OCI-LY1 (cell line): ENCODE results near the gene PCDH15.

ENCODE experiments used
- H2AFZ ChIP-seq: fragments of 200-600 bp; sonication (generic), shearing (Covaris generic); 2 replicates; pipeline ENCODE4 v1.6.0; 2014; ENCODE audit warnings: antibody characterized with exemption, mild to moderate bottlenecking, low read length
- H3F3A ChIP-seq: fragments of 200-600 bp; sonication (generic), shearing (Covaris generic); 2 replicates; pipeline ENCODE4 v1.6.0; 2014; ENCODE audit warnings: mild to moderate bottlenecking, antibody characterized with exemption, low read length, moderate library complexity; ENCODE audit not compliant: insufficient read depth
- H3K27ac ChIP-seq: fragments of 200-600 bp; sonication (generic); 2 replicates; pipeline ENCODE4 v1.5.1; 2014; ENCODE audit warnings: low read length, mixed run types, mild to moderate bottlenecking, low read depth; ENCODE audit not compliant: poor library complexity, severe bottlenecking
- H3K27me3 ChIP-seq: fragments of 200-600 bp; sonication (generic); 2 replicates; pipeline ENCODE4 v1.6.0; 2014; ENCODE audit warnings: antibody characterized with exemption, mild to moderate bottlenecking, low read length, moderate library complexity; ENCODE audit not compliant: insufficient read depth
- H3K36me3 ChIP-seq: fragments of 200-600 bp; sonication (generic); 2 replicates; pipeline ENCODE4 v1.6.1; 2014; ENCODE audit warnings: mild to moderate bottlenecking, antibody characterized with exemption, low read length, moderate library complexity, mixed read lengths; ENCODE audit not compliant: insufficient read depth
- H3K4me1 ChIP-seq: fragments of 200-600 bp; sonication (generic); 2 replicates; pipeline ENCODE4 v1.5.1; 2014; ENCODE audit warnings: mild to moderate bottlenecking, low read length, moderate library complexity; ENCODE audit not compliant: insufficient read depth, severe bottlenecking
- H3K4me2 ChIP-seq: fragments of 200-600 bp; sonication (generic), shearing (Covaris generic); 2 replicates; pipeline ENCODE4 v1.6.1; 2014; ENCODE audit warnings: low read length
- H3K4me3 ChIP-seq: fragments of 200-600 bp; sonication (generic); 2 replicates; pipeline ENCODE4 v1.5.1; 2014; ENCODE audit warnings: low read length, low read depth, mild to moderate bottlenecking, mixed read lengths; ENCODE audit not compliant: poor library complexity, severe bottlenecking
- H3K79me2 ChIP-seq: fragments of 200-600 bp; shearing (Covaris generic); 2 replicates; pipeline ENCODE4 v1.6.1; 2016; ENCODE audit warnings: mixed run types, low read length, mixed read lengths; ENCODE audit not compliant: insufficient read depth
- H3K9ac ChIP-seq: fragments of 200-600 bp; sonication (generic), shearing (Covaris generic); 2 replicates; pipeline ENCODE4 v1.6.1; 2014; ENCODE audit warnings: mild to moderate bottlenecking, low read length, mixed read lengths
- H3K9me2 ChIP-seq: fragments of 200-600 bp; sonication (generic), shearing (Covaris generic); 2 replicates; pipeline ENCODE4 v1.6.1; 2014; ENCODE audit warnings: low read depth, mild to moderate bottlenecking, low read length, mixed read lengths
- H3K9me3 ChIP-seq: fragments of 200-600 bp; shearing (Covaris generic); 2 replicates; pipeline ENCODE4 v1.6.1; 2014; ENCODE audit warnings: low read length, mixed read lengths
- H4K20me1 ChIP-seq: fragments of 200-600 bp; sonication (generic), shearing (Covaris generic); 2 replicates; pipeline ENCODE4 v1.6.0; 2016; ENCODE audit warnings: mild to moderate bottlenecking, low read length; ENCODE audit not compliant: insufficient read depth
- CTCF ChIP-seq: fragments of 200-600 bp; sonication (generic), shearing (Covaris generic); IDR thresholded peaks from 2 replicates; pipeline ENCODE4 v1.5.1; 2017; ENCODE audit warnings: mild to moderate bottlenecking, antibody characterized with exemption, low read length, moderate library complexity, mixed read lengths
- EZH2 ChIP-seq: fragments of 200-600 bp; sonication (generic), shearing (Covaris generic); IDR thresholded peaks from 2 replicates; pipeline ENCODE4 v1.8.0; 2017; ENCODE audit warnings: borderline replicate concordance, mixed run types, mild to moderate bottlenecking, antibody characterized with exemption, low read length, moderate library complexity, mixed read lengths

Gene PCDH15

GRCh38 chr10:54797636-54798321 is 3.3 kb downstream of the PCDH15 start:
- H3K27me3 ChIP-seq: no peaks in the 10 kb centered on the region
- no peaks in the 10 kb centered on the region for H3K9me2 ChIP-seq
- no peak overlapping the region for H2AFZ ChIP-seq
- no peak overlapping the region for H3K27ac ChIP-seq
- H3K36me3 ChIP-seq: no peaks in the 10 kb centered on the region
- no peaks in the 10 kb centered on the region for H3K4me1 ChIP-seq
- no peaks in the 10 kb centered on the region for H4K20me1 ChIP-seq
- no peaks in the 10 kb centered on the region for H3K9me3 ChIP-seq
- H3K4me3 ChIP-seq: no peak overlapping the region
- H3K9ac ChIP-seq: no peak overlapping the region
- H3F3A ChIP-seq: no peaks in the 10 kb centered on the region
- TF ChIP-seq CTCF (no peak), EZH2 (no peak)
- no peak overlapping the region for H3K4me2 ChIP-seq
- no peaks in the 10 kb centered on the region for H3K79me2 ChIP-seq

- Histone ChIP-seq H4K20me1 (no peaks in the 10 kb centered on the region), H3K36me3 (no peaks in the 10 kb centered on the region), H3K27ac (no peak overlapping the region), H3F3A (no peaks in the 10 kb centered on the region), H3K4me2 (no peak overlapping the region), H3K4me3 (no peak overlapping the region), H3K4me1 (no peaks in the 10 kb centered on the region), H2AFZ (no peak overlapping the region), H3K27me3 (no peaks in the 10 kb centered on the region), H3K9ac (no peak overlapping the region), H3K9me2 (no peaks in the 10 kb centered on the region), H3K9me3 (no peaks in the 10 kb centered on the region), H3K79me2 (no peaks in the 10 kb centered on the region)
- TF ChIP-seq CTCF (no peak), EZH2 (no peak)
These were observed 4.2 kb downstream of the PCDH15 start for GRCh38 chr10:54796881-54797280.

- no peaks in the 10 kb centered on the region for H3K36me3 ChIP-seq
- no peak for TF ChIP-seq CTCF
- TF ChIP-seq EZH2: no peak
- H3K9ac ChIP-seq: no peak overlapping the region
- H3K4me3 ChIP-seq: no peak overlapping the region
- H3F3A ChIP-seq: no peaks in the 10 kb centered on the region
- H3K4me1 ChIP-seq: no peaks in the 10 kb centered on the region
- H3K9me3 ChIP-seq: no peaks in the 10 kb centered on the region
- no peak overlapping the region for H3K4me2 ChIP-seq
- H2AFZ ChIP-seq: no peak overlapping the region
- no peaks in the 10 kb centered on the region for H3K79me2 ChIP-seq
- no peaks in the 10 kb centered on the region for H3K27me3 ChIP-seq
- H4K20me1 ChIP-seq: no peaks in the 10 kb centered on the region
- no peak overlapping the region for H3K27ac ChIP-seq
- H3K9me2 ChIP-seq: no peaks in the 10 kb centered on the region
These were observed 24.4 kb downstream of the PCDH15 start for GRCh38 chr10:54776622-54777021.
